ENCODE measurements around the gene AIFM2.

GRCh38 chr10:70078937-70079336 is 53.7 kb downstream of the AIFM2 start:
- TF ChIP-seq TAF1 (IDR thresholded peaks at IDR 0.05; ENCODE audit: borderline replicate concordance, low read depth, low read length) (no peak), POLR2A (IDR thresholded peaks at IDR 0.05; ENCODE audit: low read depth, low read length) (no peak)
